B cell (primary cell): ENCODE data around the gene PARVB. TPM values are rescaled to one million over a fixed set of nuclear protein-coding genes. Genes with fewer than 3 reads are reported as not detected.
"Not testable (repeated sequence)": the region's sequence is repeated elsewhere in the genome, so short reads cannot be mapped to it uniquely, and the experiment has no call there.

Source experiments
- ATAC-seq: fragments of 200-7000 bp; cut with Tn5 transposase; one replicate; pipeline ENCODE4 v1.10.0; 2021; ENCODE audit warnings: low read depth, mild to moderate bottlenecking, moderate number of reproducible peaks, moderate library complexity
- CTCF ChIA-PET: fragments of 350-600 bp; sonication (Branson Sonifier 250); formaldehyde crosslinking; loops from one replicate; lab custom pipeline; 2021; ENCODE audit warnings: antibody characterized with exemption, inconsistent platforms; lab: Charles Lee
- POLR2A ChIA-PET: fragments of 350-600 bp; sonication (Branson Sonifier 250); formaldehyde crosslinking; loops from one replicate; lab custom pipeline; 2021; ENCODE audit warnings: antibody characterized with exemption; lab: Charles Lee
- DNase-seq: peaks from one replicate; pipeline ENCODE4 v3.0.0; 2013
- H2AFZ ChIP-seq: 2 replicates; pipeline ENCODE4 v1.6.1; 2012; ENCODE audit warnings: mild to moderate bottlenecking, low read depth, low read length; ENCODE audit not compliant: insufficient read depth, poor library complexity, severe bottlenecking
- H3K27ac ChIP-seq, 2 donors: 1 replicate in 1 of 2; 2 replicates in 1 of 2; pipeline ENCODE4 v1.5.1; 2012 to 2013; ENCODE audit warnings: low read length in 2 of 2, mild to moderate bottlenecking in 2 of 2, moderate library complexity in 1 of 2
- H3K27me3 ChIP-seq, 4 experiments: fragments of 200-600 bp in 1 of 4; sonication (generic) in 1 of 4; replicated peaks in 1 of 4; 1 replicate in 2 of 4; 2 replicates in 2 of 4; pipeline versions ENCODE4 v1.6.1 to v1.7.0; 2013 to 2016; ENCODE audit warnings: low read length in 3 of 4, mild to moderate bottlenecking in 2 of 4, mixed read lengths in 1 of 4, moderate library complexity in 1 of 4; ENCODE audit not compliant: insufficient read depth in 4 of 4, control insufficient read depth in 3 of 4; ENCODE audit errors: control extremely low read depth in 1 of 4
- H3K36me3 ChIP-seq, 2 experiments: replicated peaks in 1 of 2; 1 replicate in 1 of 2; 2 replicates in 1 of 2; pipeline versions ENCODE4 v1.6.1 to v1.7.1; 2013; ENCODE audit warnings: low read length in 1 of 2; ENCODE audit not compliant: insufficient read depth in 2 of 2, control insufficient read depth in 1 of 2; ENCODE audit errors: control extremely low read depth in 1 of 2, extremely low read depth in 1 of 2
- H3K4me1 ChIP-seq, 2 donors: fragments of 200-600 bp in 1 of 2; sonication (generic) in 1 of 2; 1 replicate in 1 of 2; 2 replicates in 1 of 2; pipeline versions ENCODE4 v1.5.1 to v1.6.1; 2013 to 2017; ENCODE audit warnings: low read length in 2 of 2; ENCODE audit not compliant: control insufficient read depth in 2 of 2, insufficient read depth in 2 of 2
- H3K4me2 ChIP-seq: replicated peaks from 2 replicates; pipeline ENCODE3; 2012; ENCODE audit warnings: mild to moderate bottlenecking, low read depth, low read length; ENCODE audit not compliant: poor library complexity, severe bottlenecking
- H3K4me3 ChIP-seq, 5 experiments: fragments of 200-600 bp in 1 of 5; sonication (generic) in 1 of 5; 1 replicate in 3 of 5; 2 replicates in 2 of 5; pipeline versions ENCODE4 v1.5.1 to v1.7.0; 2011 to 2016; ENCODE audit warnings: low read length in 4 of 5, mild to moderate bottlenecking in 4 of 5, low read depth in 2 of 5, control low read depth in 1 of 5, moderate library complexity in 1 of 5; ENCODE audit not compliant: insufficient read depth in 1 of 5; ENCODE audit errors: control extremely low read depth in 1 of 5, extremely low read depth in 1 of 5
- H3K79me2 ChIP-seq: fragments of 200-600 bp; sonication (generic); one replicate; pipeline ENCODE4 v1.6.0; 2016; ENCODE audit warnings: low read length; ENCODE audit not compliant: control insufficient read depth, insufficient read depth
- H3K9ac ChIP-seq: fragments of 200-600 bp; sonication (generic); 2 replicates; pipeline ENCODE4 v1.6.1; 2017; ENCODE audit warnings: mild to moderate bottlenecking, low read length, moderate library complexity
- H3K9me3 ChIP-seq, 3 donors: one replicate each; pipeline versions ENCODE4 v1.6.1 to v1.7.1; 2013; ENCODE audit warnings: low read length in 2 of 3; ENCODE audit not compliant: control insufficient read depth in 2 of 3, insufficient read depth in 1 of 3; ENCODE audit errors: control extremely low read depth in 1 of 3
- H4K20me1 ChIP-seq: 2 replicates; pipeline ENCODE4 v1.6.0; 2012; ENCODE audit warnings: mild to moderate bottlenecking, low read length; ENCODE audit not compliant: insufficient read depth, control insufficient read depth, poor library complexity, severe bottlenecking
- H3K27ac Mint-ChIP-seq: one replicate; pipeline ENCODE4 v1.8.0; 2021; ENCODE audit warnings: mixed read lengths
- H3K27me3 Mint-ChIP-seq: one replicate; pipeline ENCODE4 v1.8.0; 2021; ENCODE audit warnings: mixed read lengths
- H3K4me1 Mint-ChIP-seq: one replicate; pipeline ENCODE4 v1.8.0; 2021; ENCODE audit warnings: mixed read lengths
- H3K4me3 Mint-ChIP-seq: one replicate; pipeline ENCODE4 v1.8.0; 2021; ENCODE audit warnings: mixed read lengths
- H3K9me3 Mint-ChIP-seq: one replicate; pipeline ENCODE4 v1.8.0; 2022; ENCODE audit warnings: mixed read lengths; ENCODE audit not compliant: insufficient read depth
- EZH2 ChIP-seq: IDR thresholded peaks from 2 replicates; pipeline ENCODE4 v1.6.1; 2012; ENCODE audit warnings: borderline replicate concordance, low read depth, mild to moderate bottlenecking, moderate library complexity, low read length; ENCODE audit not compliant: insufficient read depth, poor library complexity, severe bottlenecking
- WGBS: methylation state at CpG from one replicate; pipeline ENCODE4 v1.1.5; 2013; ENCODE audit warnings: missing lambda C conversion rate; ENCODE audit not compliant: insufficient coverage; 5-methylcytosine and 5-hydroxymethylcytosine counted together
- intact Hi-C: fragments of 100-400 bp; cut with micrococcal nuclease; formaldehyde crosslinking; loops from one replicate; pipeline ENCODE4 v1.10.0; 2022
- polyA plus RNA-seq: library from polyadenylated mRNA; depleted of rRNA; stranded (reverse); fragments of >200 nt; gene quantifications from 2 replicates; pipeline ENCODE4 v1.2.3, GENCODE V29; 2012
- total RNA-seq, 2 donors: library from RNA; stranded (reverse); fragments of 120-200 nt in 1 of 2; gene quantifications; 1 replicate in 1 of 2; 2 replicates in 1 of 2; pipeline versions ENCODE4 v1.2.3 to v1.2.4, GENCODE V29; 2013 to 2022
- TF ChIP-seq, protein P1 (sequence below): fragments of 200-600 bp; IDR thresholded peaks from one replicate; pipeline ENCODE4 v1.8.0; 2022; ENCODE audit warnings: antibody characterized with exemption, mild to moderate bottlenecking

Gene PARVB
- total and polyA plus RNA-seq, 2 donors (not counting 1 experiment from before 2014, with no cell fraction given): 48.0 to 49.4 TPM

DNA sequence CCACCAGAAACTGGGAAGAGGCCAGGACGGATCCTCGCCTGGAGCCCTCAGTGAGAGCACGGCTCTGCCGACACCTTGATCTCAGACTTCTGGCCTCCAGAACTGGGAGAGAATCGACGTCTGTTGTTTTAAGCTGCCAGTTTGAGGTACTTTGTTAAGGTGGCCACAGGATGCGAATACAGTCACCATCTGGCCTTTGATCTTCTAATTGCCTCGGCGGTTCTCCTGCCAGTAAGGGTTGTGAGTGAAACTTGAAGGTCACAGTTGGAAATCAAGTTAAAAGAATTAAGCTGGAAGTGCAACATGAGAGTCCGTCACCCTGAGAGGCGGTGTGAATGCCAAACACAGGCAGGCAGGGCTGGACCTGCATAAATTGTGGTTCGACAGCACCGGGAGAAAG, 27.9 kb downstream of the PARVB start:
- peaks cover 87% of the 10 kb centered on the region for H3K79me2 ChIP-seq
- CTCF ChIA-PET: no interaction called here
- POLR2A ChIA-PET: no interaction called here
- H3K4me3 ChIP-seq: no peak overlapping the region
- intact Hi-C loops: no loop called here
- ATAC-seq: no peak
- H3K4me1 ChIP-seq: peaks cover 17 to 19% of the 10 kb centered on the region in 2 donors
- Mint-ChIP-seq H3K4me3 (no peak overlapping the region), H3K4me1 (peaks cover 41% of the 10 kb centered on the region), H3K27ac (no peak overlapping the region), H3K9me3 (no peaks in the 10 kb centered on the region), H3K27me3 (no peaks in the 10 kb centered on the region)
- H3K4me2 ChIP-seq: no peak overlapping the region
- peaks cover 48% of the 10 kb centered on the region for H4K20me1 ChIP-seq
- no peaks in the 10 kb centered on the region for H3K9me3 ChIP-seq
- no peak overlapping the region for H3K9ac ChIP-seq
- H2AFZ ChIP-seq: no peak overlapping the region
- 77% methylated on average over 13 of the region's 13 CpGs for WGBS
- H3K27ac ChIP-seq: no peak overlapping the region
- H3K36me3 ChIP-seq: peaks cover 0 to 13% of the 10 kb centered on the region in 2 experiments
- DNase-seq: no peak
- TF ChIP-seq, protein P1, sequence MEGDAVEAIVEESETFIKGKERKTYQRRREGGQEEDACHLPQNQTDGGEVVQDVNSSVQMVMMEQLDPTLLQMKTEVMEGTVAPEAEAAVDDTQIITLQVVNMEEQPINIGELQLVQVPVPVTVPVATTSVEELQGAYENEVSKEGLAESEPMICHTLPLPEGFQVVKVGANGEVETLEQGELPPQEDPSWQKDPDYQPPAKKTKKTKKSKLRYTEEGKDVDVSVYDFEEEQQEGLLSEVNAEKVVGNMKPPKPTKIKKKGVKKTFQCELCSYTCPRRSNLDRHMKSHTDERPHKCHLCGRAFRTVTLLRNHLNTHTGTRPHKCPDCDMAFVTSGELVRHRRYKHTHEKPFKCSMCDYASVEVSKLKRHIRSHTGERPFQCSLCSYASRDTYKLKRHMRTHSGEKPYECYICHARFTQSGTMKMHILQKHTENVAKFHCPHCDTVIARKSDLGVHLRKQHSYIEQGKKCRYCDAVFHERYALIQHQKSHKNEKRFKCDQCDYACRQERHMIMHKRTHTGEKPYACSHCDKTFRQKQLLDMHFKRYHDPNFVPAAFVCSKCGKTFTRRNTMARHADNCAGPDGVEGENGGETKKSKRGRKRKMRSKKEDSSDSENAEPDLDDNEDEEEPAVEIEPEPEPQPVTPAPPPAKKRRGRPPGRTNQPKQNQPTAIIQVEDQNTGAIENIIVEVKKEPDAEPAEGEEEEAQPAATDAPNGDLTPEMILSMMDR: no peak
- TF ChIP-seq EZH2: no peak
- no peaks in the 10 kb centered on the region for H3K27me3 ChIP-seq

DNA sequence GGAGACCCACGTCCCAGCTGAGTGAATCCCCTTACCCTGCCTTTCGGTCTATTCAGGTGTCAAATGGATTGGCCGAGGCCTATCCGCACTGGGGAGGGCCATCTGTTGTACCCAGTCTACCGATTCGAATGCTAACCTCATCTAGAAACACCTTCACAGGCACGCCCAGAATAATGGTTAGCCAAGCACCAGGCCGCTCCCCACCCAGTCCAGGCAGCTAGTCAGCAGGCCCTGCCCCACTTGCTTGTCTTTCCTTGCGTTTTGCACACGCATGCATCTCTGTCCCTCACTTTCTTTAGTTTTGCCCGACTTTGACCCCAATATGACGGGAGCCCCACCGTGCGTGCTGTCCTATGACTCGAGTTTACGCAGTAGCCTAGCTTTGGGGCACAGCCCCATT, 31.7 kb downstream of the PARVB start:
- H3K9me3 ChIP-seq: peaks cover 0 to 12% (median 6%) of the 10 kb centered on the region in 3 donors
- no peak overlapping the region for H3K4me2 ChIP-seq
- H3K79me2 ChIP-seq: peaks cover 85% of the 10 kb centered on the region
- peaks cover 3% of the 10 kb centered on the region for H3K9me3 Mint-ChIP-seq
- TF ChIP-seq, protein P1: no peak
- TF ChIP-seq EZH2: no peak
- peaks cover 21% of the 10 kb centered on the region for H3K4me1 Mint-ChIP-seq
- no peaks in the 10 kb centered on the region for H3K27me3 Mint-ChIP-seq
- H3K27ac Mint-ChIP-seq: no peak overlapping the region
- H3K36me3 ChIP-seq: peaks cover 0 to 15% of the 10 kb centered on the region in 2 experiments
- H3K4me1 ChIP-seq: no peaks in the 10 kb centered on the region
- intact Hi-C loops: no loop called here
- no peaks in the 10 kb centered on the region for H3K27me3 ChIP-seq
- no peak overlapping the region for H3K27ac ChIP-seq
- no peak overlapping the region for H3K9ac ChIP-seq
- H3K4me3 Mint-ChIP-seq: no peak overlapping the region
- DNase-seq: no peak
- no peak overlapping the region for H3K4me3 ChIP-seq
- peaks cover 30% of the 10 kb centered on the region for H4K20me1 ChIP-seq
- no peak overlapping the region for H2AFZ ChIP-seq
- ATAC-seq: no peak
- WGBS: 97% methylated on average over 16 of the region's 16 CpGs
- POLR2A ChIA-PET: no interaction called here
- CTCF ChIA-PET: no interaction called here

DNA sequence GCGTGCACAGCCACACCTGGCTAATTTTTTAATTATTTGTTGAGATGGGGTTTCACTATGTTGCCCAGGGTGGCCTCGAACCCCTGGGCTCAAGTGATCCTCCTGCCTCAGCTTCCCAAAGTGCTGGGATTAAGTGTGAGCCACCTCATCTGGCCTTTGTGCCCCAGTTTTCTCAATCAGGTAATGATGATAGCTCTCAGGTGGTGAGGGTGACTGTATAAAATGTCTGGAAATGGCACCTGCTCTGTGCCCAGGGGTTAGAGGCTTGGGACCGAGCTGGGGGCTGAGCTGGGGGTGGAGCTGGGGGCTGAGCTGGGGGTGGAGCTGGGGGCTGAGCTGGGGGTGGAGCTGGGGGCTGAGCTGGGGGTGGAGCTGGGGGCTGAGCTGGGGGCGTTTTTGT, 32.5 kb downstream of the PARVB start:
- H3K9me3 Mint-ChIP-seq, POLR2A ChIA-PET, intact Hi-C loops, H3K4me3 ChIP-seq, H3K27me3 ChIP-seq, DNase-seq, ATAC-seq, H3K27ac ChIP-seq, H3K27ac Mint-ChIP-seq, H3K4me1 ChIP-seq, H3K4me2 ChIP-seq, H3K4me3 Mint-ChIP-seq, H2AFZ ChIP-seq, H3K9ac ChIP-seq, H3K27me3 Mint-ChIP-seq, H3K36me3 ChIP-seq: not testable (repeated sequence)
- CTCF ChIA-PET: interaction anchor here (1.8 kb wide), 1 partner anchor 63 kb away, joined by 5 read pairs; no protein-coding TSS in a partner anchor
- Histone ChIP-seq H3K79me2 (peaks cover 83% of the 10 kb centered on the region), H4K20me1 (peaks cover 22% of the 10 kb centered on the region), H3K9me3 (peaks cover 0 to 16% (median 6%) of the 10 kb centered on the region in 3 donors)
- 88% methylated on average over 1 of the region's 4 CpGs for WGBS
- H3K4me1 Mint-ChIP-seq: peaks cover 15% of the 10 kb centered on the region
